CD4-positive, alpha-beta T cell (primary cell): ENCODE measurements around the gene NTN1. TPM values are rescaled to one million over a fixed set of nuclear protein-coding genes. Genes with fewer than 3 reads are reported as not detected.

Experiments used
- ATAC-seq: fragments of 200-7000 bp; cut with Tn5 transposase; one replicate; pipeline ENCODE4 v1.10.0; 2022; ENCODE audit warnings: mild to moderate bottlenecking; ENCODE audit not compliant: poor library complexity
- CTCF ChIA-PET: fragments of 350-600 bp; sonication (Branson Sonifier 250); formaldehyde crosslinking; loops from one replicate; lab custom pipeline; 2021; ENCODE audit warnings: antibody characterized with exemption, inconsistent platforms; lab: Charles Lee
- POLR2A ChIA-PET: fragments of 350-600 bp; sonication (Branson Sonifier 250); formaldehyde crosslinking; loops from one replicate; lab custom pipeline; 2021; ENCODE audit warnings: antibody characterized with exemption, inconsistent platforms; lab: Charles Lee
- DNase-seq, 14 experiments: peaks; one replicate each; pipeline ENCODE4 v3.0.0-alpha.2; 2013 to 2020; ENCODE audit warnings: mixed read lengths in 2 of 14
- H3K27ac ChIP-seq, 2 donors: one replicate each; pipeline versions ENCODE4 v1.5.1 to v1.7.0; 2013; ENCODE audit warnings: low read length in 2 of 2, low read depth in 1 of 2, mild to moderate bottlenecking in 1 of 2
- H3K27me3 ChIP-seq, 2 experiments: 1 replicate in 1 of 2; 2 replicates in 1 of 2; pipeline versions ENCODE4 v1.6.1 to v1.7.0; 2013; ENCODE audit warnings: low read length in 2 of 2, control low read depth in 1 of 2, mild to moderate bottlenecking in 1 of 2, moderate library complexity in 1 of 2; ENCODE audit not compliant: insufficient read depth in 2 of 2, control insufficient read depth in 1 of 2
- H3K36me3 ChIP-seq: one replicate; pipeline ENCODE4 v1.6.1; 2013; ENCODE audit warnings: low read length, control low read depth; ENCODE audit not compliant: insufficient read depth
- H3K4me1 ChIP-seq: one replicate; pipeline ENCODE4 v1.6.1; 2013; ENCODE audit warnings: low read length, control low read depth; ENCODE audit not compliant: insufficient read depth
- H3K4me3 ChIP-seq: one replicate; pipeline ENCODE4 v1.5.1; 2013; ENCODE audit warnings: mild to moderate bottlenecking, low read length, moderate library complexity
- H3K9me3 ChIP-seq, 2 experiments: 1 replicate in 1 of 2; 2 replicates in 1 of 2; pipeline versions ENCODE4 v1.6.1 to v1.7.0; 2013; ENCODE audit warnings: low read length in 2 of 2, mild to moderate bottlenecking in 2 of 2, control low read depth in 1 of 2, moderate library complexity in 1 of 2; ENCODE audit not compliant: control insufficient read depth in 1 of 2, insufficient read depth in 1 of 2
- H3K27ac Mint-ChIP-seq: one replicate; pipeline ENCODE4 v1.8.0; 2020; ENCODE audit warnings: mixed read lengths
- H3K27me3 Mint-ChIP-seq: one replicate; pipeline ENCODE4 v1.8.0; 2021; ENCODE audit warnings: mixed read lengths
- H3K36me3 Mint-ChIP-seq: one replicate; pipeline ENCODE4 v1.8.0; 2021; ENCODE audit warnings: low read depth, mixed read lengths
- H3K4me1 Mint-ChIP-seq: one replicate; pipeline ENCODE4 v1.8.0; 2021; ENCODE audit warnings: low read depth, mixed read lengths
- H3K4me3 Mint-ChIP-seq: one replicate; pipeline ENCODE4 v1.8.0; 2020; ENCODE audit warnings: mild to moderate bottlenecking, mixed read lengths
- H3K9me3 Mint-ChIP-seq: one replicate; pipeline ENCODE4 v1.8.0; 2020; ENCODE audit warnings: mixed read lengths
- intact Hi-C, 2 experiments: fragments of 100-400 bp; cut with DNase I in 1 of 2; cut with micrococcal nuclease in 1 of 2; formaldehyde crosslinking; loops; one replicate each; pipeline versions ENCODE4 v1.15.1 to v1.9.0; 2023 to 2025; cut with DNase I, micrococcal nuclease
- total RNA-seq, 174 experiments: library from RNA in 2 of 174; stranded (reverse) in 2 of 174; gene quantifications; one replicate each; pipeline ENCODE4 v1.2.3 and lab custom pipeline; 2021 to 2026
- TF ChIP-seq, protein P1 (sequence below): fragments of 200-600 bp; IDR thresholded peaks from one replicate; pipeline ENCODE4 v1.8.0; 2022; ENCODE audit warnings: antibody characterized with exemption, mild to moderate bottlenecking

The NTN1 gene
- total RNA-seq, 2 experiments from 2014 or later: 0.08 to 0.14 TPM

DNA sequence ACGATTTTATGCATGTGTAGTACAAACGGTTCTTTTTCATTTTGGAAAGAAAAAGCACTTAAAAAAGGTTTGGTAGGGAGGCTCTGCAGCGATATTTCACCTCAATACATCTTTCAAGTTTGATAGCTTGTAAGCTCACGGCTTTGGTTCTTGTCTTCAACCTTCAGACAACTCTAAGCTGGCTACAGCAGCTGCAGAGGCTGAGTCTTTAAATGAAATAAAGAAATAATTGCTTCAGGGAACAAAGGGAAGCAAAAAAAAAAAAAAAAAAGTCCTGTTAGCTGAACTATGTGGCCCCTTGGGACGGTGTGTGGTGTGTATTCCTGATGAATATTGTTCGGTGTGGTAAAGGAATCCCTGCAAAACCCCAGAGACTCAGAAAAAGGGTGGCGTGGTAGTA is 265.1 kb downstream of the NTN1 start:
- Histone ChIP-seq H3K36me3 (peaks cover 2% of the 10 kb centered on the region), H3K4me3 (no peak overlapping the region), H3K4me1 (peaks cover 5% of the 10 kb centered on the region), H3K27me3 (no peaks in the 10 kb centered on the region), H3K27ac (no peak overlapping the region), H3K9me3 (no peaks in the 10 kb centered on the region)
- Mint-ChIP-seq H3K4me3 (no peak overlapping the region), H3K36me3 (no peaks in the 10 kb centered on the region), H3K4me1 (peaks cover 24% of the 10 kb centered on the region), H3K27me3 (no peaks in the 10 kb centered on the region), H3K27ac (no peak overlapping the region), H3K9me3 (no peaks in the 10 kb centered on the region)
- TF ChIP-seq, protein P1, sequence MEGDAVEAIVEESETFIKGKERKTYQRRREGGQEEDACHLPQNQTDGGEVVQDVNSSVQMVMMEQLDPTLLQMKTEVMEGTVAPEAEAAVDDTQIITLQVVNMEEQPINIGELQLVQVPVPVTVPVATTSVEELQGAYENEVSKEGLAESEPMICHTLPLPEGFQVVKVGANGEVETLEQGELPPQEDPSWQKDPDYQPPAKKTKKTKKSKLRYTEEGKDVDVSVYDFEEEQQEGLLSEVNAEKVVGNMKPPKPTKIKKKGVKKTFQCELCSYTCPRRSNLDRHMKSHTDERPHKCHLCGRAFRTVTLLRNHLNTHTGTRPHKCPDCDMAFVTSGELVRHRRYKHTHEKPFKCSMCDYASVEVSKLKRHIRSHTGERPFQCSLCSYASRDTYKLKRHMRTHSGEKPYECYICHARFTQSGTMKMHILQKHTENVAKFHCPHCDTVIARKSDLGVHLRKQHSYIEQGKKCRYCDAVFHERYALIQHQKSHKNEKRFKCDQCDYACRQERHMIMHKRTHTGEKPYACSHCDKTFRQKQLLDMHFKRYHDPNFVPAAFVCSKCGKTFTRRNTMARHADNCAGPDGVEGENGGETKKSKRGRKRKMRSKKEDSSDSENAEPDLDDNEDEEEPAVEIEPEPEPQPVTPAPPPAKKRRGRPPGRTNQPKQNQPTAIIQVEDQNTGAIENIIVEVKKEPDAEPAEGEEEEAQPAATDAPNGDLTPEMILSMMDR: no peak
- no peak for ATAC-seq
- ChIA-PET POLR2A (no interaction called here), CTCF (no interaction called here)
- intact Hi-C loops: no loop called here
- no peak for DNase-seq

DNA sequence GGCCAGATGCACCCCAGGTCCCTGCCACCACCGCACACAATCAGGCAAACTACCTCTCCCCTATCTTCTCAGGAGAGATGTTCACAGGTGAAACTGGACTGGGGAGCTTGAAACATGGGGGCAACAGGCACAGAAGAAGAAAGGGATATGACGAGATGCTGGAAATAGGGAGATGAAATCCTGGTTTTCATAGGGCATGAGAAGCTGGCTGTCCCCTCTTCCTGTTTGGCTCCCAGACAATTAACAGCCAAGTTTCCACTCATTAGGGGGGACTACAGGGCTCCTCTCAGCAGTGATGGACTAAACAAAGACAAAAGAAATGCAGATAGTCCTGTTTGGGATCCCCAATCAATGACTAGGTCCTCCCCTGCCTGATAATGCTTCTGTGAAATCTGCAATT is 266.0 kb downstream of the NTN1 start:
- Mint-ChIP-seq H3K27ac (no peak overlapping the region), H3K9me3 (no peaks in the 10 kb centered on the region), H3K36me3 (no peaks in the 10 kb centered on the region), H3K4me3 (no peak overlapping the region), H3K4me1 (peaks cover 29% of the 10 kb centered on the region), H3K27me3 (no peaks in the 10 kb centered on the region)
- peaks cover 5% of the 10 kb centered on the region for H3K4me1 ChIP-seq
- ChIA-PET POLR2A (no interaction called here), CTCF (no interaction called here)
- ATAC-seq: no peak
- intact Hi-C loops: no loop called here
- no peak overlapping the region for H3K4me3 ChIP-seq
- no peak for DNase-seq
- TF ChIP-seq, protein P1: no peak
- H3K27me3 ChIP-seq: no peaks in the 10 kb centered on the region
- H3K9me3 ChIP-seq: no peaks in the 10 kb centered on the region
- H3K36me3 ChIP-seq: peaks cover 2% of the 10 kb centered on the region
- no peak overlapping the region for H3K27ac ChIP-seq

GRCh38 chr17:9290226-9290613 is 268.9 kb downstream of the NTN1 start:
- Mint-ChIP-seq H3K27me3 (no peaks in the 10 kb centered on the region), H3K4me1 (peaks cover 36% of the 10 kb centered on the region), H3K27ac (peak overlapping the region; percentile 47), H3K9me3 (no peaks in the 10 kb centered on the region), H3K4me3 (peak overlapping the region; percentile 30), H3K36me3 (no peaks in the 10 kb centered on the region)
- TF ChIP-seq, protein P1: no peak
- intact Hi-C loops: loop anchor here (5.0 kb wide), 2 partner anchors 173 to 293 kb away; no protein-coding TSS in a partner anchor
- H3K27ac ChIP-seq: no peak overlapping the region
- H3K36me3 ChIP-seq: peaks cover 2% of the 10 kb centered on the region
- ATAC-seq (no peak), DNase-seq (no peak)
- POLR2A ChIA-PET: no interaction called here
- CTCF ChIA-PET: no interaction called here
- H3K4me3 ChIP-seq: no peak overlapping the region
- H3K4me1 ChIP-seq: peaks cover 5% of the 10 kb centered on the region
- H3K27me3 ChIP-seq: no peaks in the 10 kb centered on the region
- no peaks in the 10 kb centered on the region for H3K9me3 ChIP-seq
